GM18526 (cell line): ENCODE measurements around the gene NAPA.
A peak's percentile ranks its signal among the peaks of the same experiment; 100 is the strongest.

Source experiments
- POLR2A ChIP-seq: IDR thresholded peaks from 3 replicates; pipeline ENCODE4 v1.6.1; 2011; ENCODE audit not compliant: insufficient read length; ENCODE audit errors: extremely low read depth

NAPA gene

GRCh38 chr19:47514869-47515588, at the start of gene NAPA:
NAPA (minus strand) TSS chr19:47515063; CDS start chr19:47514940, 123 bp downstream.
- TF ChIP-seq POLR2A = peak; percentile 87

GRCh38 chr19:47564081-47564480, 49.2 kb upstream of the NAPA start:
- TF ChIP-seq POLR2A = no peak

GRCh38 chr19:47561440-47562057, 46.7 kb upstream of the NAPA start:
- TF ChIP-seq POLR2A = no peak

- no peak for TF ChIP-seq POLR2A
Measured at GRCh38 chr19:47560999-47561398, 46.1 kb upstream of the NAPA start.

- TF ChIP-seq POLR2A = no peak
Measured at GRCh38 chr19:47550129-47550528, 35.3 kb upstream of the NAPA start.

GRCh38 chr19:47549261-47549862, 34.5 kb upstream of the NAPA start:
- no peak for TF ChIP-seq POLR2A

- TF ChIP-seq POLR2A = no peak
Measured at GRCh38 chr19:47547199-47547598, 32.3 kb upstream of the NAPA start.

GRCh38 chr19:47545061-47545948, 30.4 kb upstream of the NAPA start:
- TF ChIP-seq POLR2A = no peak

- TF ChIP-seq POLR2A = no peak
Measured at GRCh38 chr19:47544476-47544875, 29.6 kb upstream of the NAPA start.

GRCh38 chr19:47544075-47544474, 29.2 kb upstream of the NAPA start:
- TF ChIP-seq POLR2A = no peak

- TF ChIP-seq POLR2A = no peak
Measured at GRCh38 chr19:47542030-47542475, 27.2 kb upstream of the NAPA start.

- TF ChIP-seq POLR2A = no peak
Measured at GRCh38 chr19:47541518-47541917, 26.7 kb upstream of the NAPA start.

GRCh38 chr19:47540748-47541147, 25.9 kb upstream of the NAPA start:
- TF ChIP-seq POLR2A = no peak

- TF ChIP-seq POLR2A = no peak
Measured at GRCh38 chr19:47539747-47540311, 25.0 kb upstream of the NAPA start.

GRCh38 chr19:47538812-47539211, 23.9 kb upstream of the NAPA start:
- no peak for TF ChIP-seq POLR2A

GRCh38 chr19:47537493-47537892, 22.6 kb upstream of the NAPA start:
- TF ChIP-seq POLR2A = no peak

GRCh38 chr19:47534628-47535027, 19.8 kb upstream of the NAPA start:
- no peak for TF ChIP-seq POLR2A
